ENCODE measurements around the gene ZBTB7C. TPM values are rescaled to one million over a fixed set of nuclear protein-coding genes. Genes with fewer than 3 reads are reported as not detected.

The ZBTB7C gene
- total and polyA plus RNA-seq, 2 donors (not counting 1 experiment from before 2014, with no cell fraction given) = not detected

DNA sequence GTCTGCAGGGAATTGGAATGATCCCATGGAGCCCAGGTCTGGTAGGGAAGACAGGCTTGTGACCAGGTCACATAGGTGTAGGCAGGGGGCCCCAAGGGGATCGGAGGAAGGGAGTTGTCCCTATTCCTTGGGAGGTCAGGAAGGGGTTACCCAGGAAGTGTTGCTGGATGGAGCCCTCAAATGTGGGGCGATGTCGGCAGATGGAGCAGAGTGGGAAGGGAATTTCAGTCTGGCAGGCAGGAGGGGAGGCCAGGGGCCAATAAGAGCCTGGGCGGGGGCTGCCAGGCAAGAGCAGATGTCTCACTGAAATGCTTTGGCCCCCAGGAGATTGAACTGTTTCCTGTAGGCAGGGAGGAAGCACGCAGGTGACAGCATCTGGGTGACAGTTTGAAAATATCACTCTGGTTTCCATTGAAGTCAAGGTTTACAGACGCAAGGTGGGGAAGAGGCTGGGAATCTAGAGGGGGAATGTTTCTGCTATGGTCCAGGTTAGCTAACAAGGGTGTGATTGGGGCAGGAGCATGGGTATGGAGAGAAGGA is 397.2 kb downstream of the ZBTB7C start:
- H3K27me3 ChIP-seq (replicated peaks in 1 of 4; ENCODE audit: control extremely low read depth in 1 of 4, control insufficient read depth in 3 of 4, insufficient read depth in 4 of 4, low read length in 3 of 4) = peaks cover 0 to 26% (median 13%) of the 10 kb centered on the region in 4 experiments
- no peaks in the 10 kb centered on the region for H3K36me3 ChIP-seq (replicated peaks in 1 of 2; ENCODE audit: control extremely low read depth in 1 of 2, control insufficient read depth in 1 of 2, extremely low read depth in 1 of 2, insufficient read depth in 2 of 2, low read length in 1 of 2)
- no peak overlapping the region for H3K4me3 Mint-ChIP-seq
- H3K4me1 ChIP-seq (ENCODE audit: control insufficient read depth in 2 of 2, insufficient read depth in 2 of 2, low read length in 2 of 2) = peaks cover 9 to 20% of the 10 kb centered on the region in 2 donors
- peaks cover 4% of the 10 kb centered on the region for H3K9me3 Mint-ChIP-seq (ENCODE audit: insufficient read depth)
- H3K79me2 ChIP-seq (ENCODE audit: control insufficient read depth, insufficient read depth, low read length) = no peaks in the 10 kb centered on the region
- no peak overlapping the region for H3K4me2 ChIP-seq (replicated peaks; ENCODE audit: low read depth, low read length, poor library complexity, severe bottlenecking)
- peaks cover 50% of the 10 kb centered on the region for H3K27me3 Mint-ChIP-seq
- no peaks in the 10 kb centered on the region for H4K20me1 ChIP-seq (ENCODE audit: control insufficient read depth, insufficient read depth, low read length, poor library complexity, severe bottlenecking)
- H3K9me3 ChIP-seq (ENCODE audit: control extremely low read depth in 1 of 3, control insufficient read depth in 2 of 3, insufficient read depth in 1 of 3, low read length in 2 of 3) = peaks cover 0 to 24% (median 0%) of the 10 kb centered on the region in 3 donors
- intact Hi-C loops (cut with micrococcal nuclease) = no loop called here
- ATAC-seq (ENCODE audit: low read depth) (no peak), DNase-seq (no peak)
- no peak overlapping the region for H2AFZ ChIP-seq (ENCODE audit: insufficient read depth, low read depth, low read length, poor library complexity, severe bottlenecking)
- peaks cover 7% of the 10 kb centered on the region for H3K4me1 Mint-ChIP-seq
- no peak overlapping the region for H3K9ac ChIP-seq (ENCODE audit: low read length)
- no peak overlapping the region for H3K27ac ChIP-seq (ENCODE audit: low read length in 2 of 2)
- H3K27ac Mint-ChIP-seq = no peak overlapping the region
- no peak for TF ChIP-seq CTCF (IDR thresholded peaks at IDR 0.05)
- TF ChIP-seq EZH2 (IDR thresholded peaks at IDR 0.05; ENCODE audit: borderline replicate concordance, insufficient read depth, low read depth, low read length, poor library complexity, severe bottlenecking) = no peak
- WGBS (ENCODE audit: insufficient coverage) = 38% methylated on average over 6 of the region's 6 CpGs
- POLR2A ChIA-PET = no interaction called here
- H3K4me3 ChIP-seq (ENCODE audit: control extremely low read depth in 1 of 5, extremely low read depth in 1 of 5, insufficient read depth in 1 of 5, low read depth in 2 of 5, low read length in 4 of 5) = no peak overlapping the region
- CTCF ChIA-PET = no interaction called here

GRCh38 chr18:48010264-48010663 is 398.9 kb downstream of the ZBTB7C start:
- CTCF ChIA-PET = no interaction called here
- Mint-ChIP-seq H3K4me1 (peaks cover 7% of the 10 kb centered on the region), H3K27ac (no peak overlapping the region), H3K27me3 (peaks cover 52% of the 10 kb centered on the region), H3K9me3 (ENCODE audit: insufficient read depth) (peaks cover 4% of the 10 kb centered on the region), H3K4me3 (no peak overlapping the region)
- no peak overlapping the region for H3K27ac ChIP-seq (ENCODE audit: low read length in 2 of 2)
- no peak overlapping the region for H3K4me3 ChIP-seq (ENCODE audit: control extremely low read depth in 1 of 5, extremely low read depth in 1 of 5, insufficient read depth in 1 of 5, low read depth in 2 of 5, low read length in 4 of 5)
- intact Hi-C loops (cut with micrococcal nuclease) = no loop called here
- H3K79me2 ChIP-seq (ENCODE audit: control insufficient read depth, insufficient read depth, low read length) = no peaks in the 10 kb centered on the region
- no peak overlapping the region for H2AFZ ChIP-seq (ENCODE audit: insufficient read depth, low read depth, low read length, poor library complexity, severe bottlenecking)
- ATAC-seq (ENCODE audit: low read depth) = no peak
- peaks cover 0 to 24% (median 0%) of the 10 kb centered on the region in 3 donors for H3K9me3 ChIP-seq (ENCODE audit: control extremely low read depth in 1 of 3, control insufficient read depth in 2 of 3, insufficient read depth in 1 of 3, low read length in 2 of 3)
- no peak overlapping the region for H3K4me2 ChIP-seq (replicated peaks; ENCODE audit: low read depth, low read length, poor library complexity, severe bottlenecking)
- H3K27me3 ChIP-seq (replicated peaks in 1 of 4; ENCODE audit: control extremely low read depth in 1 of 4, control insufficient read depth in 3 of 4, insufficient read depth in 4 of 4, low read length in 3 of 4) = peaks cover 0 to 31% (median 16%) of the 10 kb centered on the region in 4 experiments
- H3K36me3 ChIP-seq (replicated peaks in 1 of 2; ENCODE audit: control extremely low read depth in 1 of 2, control insufficient read depth in 1 of 2, extremely low read depth in 1 of 2, insufficient read depth in 2 of 2, low read length in 1 of 2) = no peaks in the 10 kb centered on the region
- H3K4me1 ChIP-seq (ENCODE audit: control insufficient read depth in 2 of 2, insufficient read depth in 2 of 2, low read length in 2 of 2) = peaks cover 9 to 20% of the 10 kb centered on the region in 2 donors
- POLR2A ChIA-PET = no interaction called here
- no peak for TF ChIP-seq EZH2 (IDR thresholded peaks at IDR 0.05; ENCODE audit: borderline replicate concordance, insufficient read depth, low read depth, low read length, poor library complexity, severe bottlenecking)
- no peak for TF ChIP-seq CTCF (IDR thresholded peaks at IDR 0.05)
- WGBS (ENCODE audit: insufficient coverage) = no CpG with 5 or more reads among the region's 2 CpGs
- no peak overlapping the region for H3K9ac ChIP-seq (ENCODE audit: low read length)
- DNase-seq = no peak
- no peaks in the 10 kb centered on the region for H4K20me1 ChIP-seq (ENCODE audit: control insufficient read depth, insufficient read depth, low read length, poor library complexity, severe bottlenecking)

Measured in B cell (primary cell).